SK-N-SH treated with all-trans-retinoic acid at 6 μM for 48 hours (cell line): ENCODE data around the gene THAP2.

ENCODE experiments used
- ATAC-seq: fragments of 200-7000 bp; cut with Tn5 transposase; 3 replicates; pipeline ENCODE4 v1.9.1; 2020; ENCODE audit warnings: mild to moderate bottlenecking, moderate library complexity
- ARNTL ChIP-seq: fragments of 450-650 bp; formaldehyde crosslinking; IDR thresholded peaks from 2 replicates; pipeline ENCODE4 v1.5.0; 2020; ENCODE audit warnings: low read depth, mild to moderate bottlenecking, moderate library complexity, borderline replicate concordance
- BACH2 ChIP-seq: fragments of 250-450 bp; sonication (Bioruptor Pico); IDR thresholded peaks from 2 replicates; pipeline ENCODE4 v1.9.0; 2021; ENCODE audit warnings: mild to moderate bottlenecking, borderline replicate concordance
- CSDC2 ChIP-seq: fragments of 250-450 bp; sonication (Bioruptor Pico); IDR thresholded peaks from 2 replicates; pipeline ENCODE4 v1.5.0; 2020; ENCODE audit warnings: mild to moderate bottlenecking, moderate library complexity
- CSRNP3 ChIP-seq: fragments of 250-450 bp; sonication (Bioruptor Pico); IDR thresholded peaks from 2 replicates; pipeline ENCODE4 v1.5.1; 2021; ENCODE audit warnings: mild to moderate bottlenecking, moderate library complexity
- ISL1 ChIP-seq: fragments of 250-450 bp; sonication (Bioruptor Pico); IDR thresholded peaks from 2 replicates; pipeline ENCODE4 v2.1.2; 2022; ENCODE audit warnings: mild to moderate bottlenecking, moderate library complexity
- OSR1 ChIP-seq: fragments of 250-450 bp; sonication (Bioruptor Pico); IDR thresholded peaks from 2 replicates; pipeline ENCODE4 v1.8.0; 2022; ENCODE audit warnings: moderate library complexity, mild to moderate bottlenecking, inconsistent platforms
- PATZ1 ChIP-seq: fragments of 250-450 bp; sonication (Bioruptor Pico); IDR thresholded peaks from 2 replicates; pipeline ENCODE4 v1.8.0; 2020; ENCODE audit warnings: mild to moderate bottlenecking, moderate library complexity, borderline replicate concordance
- POU6F1 ChIP-seq: fragments of 250-450 bp; sonication (Bioruptor Pico); IDR thresholded peaks from 2 replicates; pipeline ENCODE4 v1.8.0; 2021; ENCODE audit warnings: low read depth, mild to moderate bottlenecking, moderate library complexity, borderline replicate concordance
- PPARA ChIP-seq: fragments of 250-450 bp; sonication (Bioruptor Pico); IDR thresholded peaks from 2 replicates; pipeline ENCODE4 v1.5.0; 2020; ENCODE audit warnings: mild to moderate bottlenecking, borderline replicate concordance
- RARB ChIP-seq: fragments of 250-450 bp; sonication (Bioruptor Pico); IDR thresholded peaks from 2 replicates; pipeline ENCODE4 v1.8.0; 2021; ENCODE audit warnings: mild to moderate bottlenecking, moderate library complexity
- TOX ChIP-seq: fragments of 250-450 bp; sonication (Bioruptor Pico); IDR thresholded peaks from 2 replicates; pipeline ENCODE4 v1.8.0; 2021; ENCODE audit warnings: mild to moderate bottlenecking, moderate library complexity, borderline replicate concordance
- TSHZ2 ChIP-seq: fragments of 250-450 bp; sonication (Bioruptor Pico); IDR thresholded peaks from 2 replicates; pipeline ENCODE4 v1.5.0; 2020; ENCODE audit warnings: mild to moderate bottlenecking, moderate library complexity
- ZC3H10 ChIP-seq: fragments of 250-450 bp; sonication (Bioruptor Pico); IDR thresholded peaks from 2 replicates; pipeline ENCODE4 v1.5.1; 2021; ENCODE audit warnings: mild to moderate bottlenecking, moderate library complexity
- ZNF565 ChIP-seq: fragments of 450-650 bp; formaldehyde crosslinking; conservative IDR thresholded peaks from 2 replicates; pipeline ENCODE4 v1.5.0; 2020; ENCODE audit warnings: low read depth, mild to moderate bottlenecking, moderate library complexity
- ZNF8 ChIP-seq: fragments of 450-650 bp; formaldehyde crosslinking; IDR thresholded peaks from 2 replicates; pipeline ENCODE4 v1.5.0; 2020; ENCODE audit warnings: mild to moderate bottlenecking, moderate library complexity
- TF ChIP-seq, protein P1 (sequence below): fragments of 250-450 bp; sonication (Bioruptor Pico); IDR thresholded peaks from 2 replicates; pipeline ENCODE4 v1.5.1; 2020; ENCODE audit warnings: low read depth, mild to moderate bottlenecking, moderate library complexity

The THAP2 gene

GRCh38 chr12:71626098-71626497, 38.0 kb upstream of the THAP2 start:
- no peak for ATAC-seq
- TF ChIP-seq, protein P1, sequence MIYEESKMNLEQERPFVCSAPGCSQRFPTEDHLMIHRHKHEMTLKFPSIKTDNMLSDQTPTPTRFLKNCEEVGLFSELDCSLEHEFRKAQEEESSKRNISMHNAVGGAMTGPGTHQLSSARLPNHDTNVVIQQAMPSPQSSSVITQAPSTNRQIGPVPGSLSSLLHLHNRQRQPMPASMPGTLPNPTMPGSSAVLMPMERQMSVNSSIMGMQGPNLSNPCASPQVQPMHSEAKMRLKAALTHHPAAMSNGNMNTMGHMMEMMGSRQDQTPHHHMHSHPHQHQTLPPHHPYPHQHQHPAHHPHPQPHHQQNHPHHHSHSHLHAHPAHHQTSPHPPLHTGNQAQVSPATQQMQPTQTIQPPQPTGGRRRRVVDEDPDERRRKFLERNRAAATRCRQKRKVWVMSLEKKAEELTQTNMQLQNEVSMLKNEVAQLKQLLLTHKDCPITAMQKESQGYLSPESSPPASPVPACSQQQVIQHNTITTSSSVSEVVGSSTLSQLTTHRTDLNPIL (CRISPR knock-in tag), result no peak
- TF ChIP-seq PATZ1 (CRISPR knock-in tag) (no peak), ZNF565 (CRISPR knock-in tag) (no peak), TOX (no peak), CSDC2 (CRISPR knock-in tag) (no peak), OSR1 (CRISPR knock-in tag) (no peak), TSHZ2 (no peak), ZNF8 (no peak), BACH2 (CRISPR knock-in tag) (no peak), ZC3H10 (CRISPR knock-in tag) (no peak), CSRNP3 (no peak), ARNTL (CRISPR knock-in tag) (no peak), RARB (CRISPR knock-in tag) (no peak)

- TF ChIP-seq POU6F1 (CRISPR knock-in tag) (no peak), CSDC2 (CRISPR knock-in tag) (no peak), ZNF8 (no peak), ARNTL (CRISPR knock-in tag) (no peak), ZC3H10 (CRISPR knock-in tag) (no peak), TSHZ2 (no peak), BACH2 (CRISPR knock-in tag) (no peak), PPARA (CRISPR knock-in tag) (no peak), ZNF565 (CRISPR knock-in tag) (no peak), ISL1 (peak; percentile 82)
- TF ChIP-seq, protein P1 (CRISPR knock-in tag), result 0 out of 2 replicates have a peak, but pooled peaks have one; percentile 60
- ATAC-seq, result 0 out of 3 replicates have a peak, but pooled peaks have one; percentile 20
Observed at GRCh38 chr12:71626768-71627167, 37.3 kb upstream of the THAP2 start.
